ENCODE data around the gene PTPRG.

The PTPRG gene

DNA sequence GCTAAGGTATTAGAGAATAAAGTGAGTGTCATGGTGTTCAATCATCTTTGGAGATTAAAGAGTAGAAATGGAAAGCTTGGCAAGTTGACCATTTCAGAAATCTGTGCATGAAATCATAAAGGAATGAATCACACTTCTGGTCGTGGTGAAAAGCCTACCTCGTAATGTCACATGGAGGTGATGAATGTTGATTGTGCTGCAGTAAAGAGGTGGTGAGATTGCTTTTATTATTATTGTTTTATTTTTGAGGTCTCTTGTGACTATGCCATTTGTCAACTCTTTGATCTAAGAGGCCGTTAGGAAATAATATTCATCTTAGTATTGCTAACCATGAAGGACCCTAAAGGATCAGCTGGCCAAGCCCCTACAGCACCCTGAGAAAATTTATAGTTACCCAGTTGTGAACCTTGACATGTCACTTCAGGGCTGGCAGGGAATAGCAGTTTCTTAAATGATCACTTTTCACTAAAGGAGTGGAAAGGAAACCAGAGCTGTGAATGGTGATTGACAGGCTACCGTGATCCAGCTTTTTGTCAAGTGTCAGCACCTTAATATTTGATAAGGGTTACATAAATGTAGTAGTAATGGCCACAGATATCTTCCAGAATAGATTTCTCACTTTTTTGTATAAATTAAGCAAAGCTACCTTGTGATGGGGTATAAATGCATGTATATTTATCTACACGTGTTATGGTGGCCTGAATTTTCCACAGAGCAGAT lies 203.9 kb downstream of the PTPRG start:
- no peak for DNase-seq (ENCODE audit: low read depth)

DNA sequence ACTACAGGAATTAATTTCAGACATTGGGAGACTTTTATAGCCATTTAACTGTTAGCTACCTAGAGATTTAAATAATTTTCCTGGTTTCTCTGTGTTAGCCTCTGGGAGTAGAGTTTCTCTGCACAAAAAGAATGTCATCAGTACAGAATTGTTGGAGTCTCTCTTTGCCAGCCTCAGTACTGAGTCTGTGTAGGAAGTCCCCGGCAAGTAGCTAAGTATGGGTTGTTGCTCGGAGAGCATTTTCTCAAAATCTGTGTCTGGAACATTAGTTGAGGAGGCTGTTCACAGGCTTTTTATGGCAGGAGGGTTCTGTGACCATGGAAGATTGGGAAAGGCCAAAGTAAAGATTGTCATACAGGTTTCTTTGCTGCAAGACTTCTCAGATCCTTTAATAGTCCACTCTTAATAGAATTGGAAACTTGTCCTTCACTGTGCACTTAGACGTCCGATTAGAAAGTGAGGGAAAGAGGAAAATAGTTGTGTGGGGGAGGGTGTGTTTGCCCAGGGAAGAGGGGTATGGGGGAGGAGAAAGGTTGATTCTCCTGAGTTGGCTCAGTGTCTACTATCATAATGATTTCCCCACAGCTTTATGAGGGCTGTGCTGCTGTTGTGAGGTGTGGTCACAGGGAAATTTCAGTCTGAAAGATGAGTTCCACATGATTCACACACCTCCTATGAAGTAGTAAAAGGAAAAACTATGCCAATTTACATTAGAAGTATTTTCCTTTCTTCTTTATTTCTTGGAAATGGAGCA lies 207.1 kb downstream of the PTPRG start:
- peak; percentile 18 for DNase-seq (ENCODE audit: low read depth)

DNA sequence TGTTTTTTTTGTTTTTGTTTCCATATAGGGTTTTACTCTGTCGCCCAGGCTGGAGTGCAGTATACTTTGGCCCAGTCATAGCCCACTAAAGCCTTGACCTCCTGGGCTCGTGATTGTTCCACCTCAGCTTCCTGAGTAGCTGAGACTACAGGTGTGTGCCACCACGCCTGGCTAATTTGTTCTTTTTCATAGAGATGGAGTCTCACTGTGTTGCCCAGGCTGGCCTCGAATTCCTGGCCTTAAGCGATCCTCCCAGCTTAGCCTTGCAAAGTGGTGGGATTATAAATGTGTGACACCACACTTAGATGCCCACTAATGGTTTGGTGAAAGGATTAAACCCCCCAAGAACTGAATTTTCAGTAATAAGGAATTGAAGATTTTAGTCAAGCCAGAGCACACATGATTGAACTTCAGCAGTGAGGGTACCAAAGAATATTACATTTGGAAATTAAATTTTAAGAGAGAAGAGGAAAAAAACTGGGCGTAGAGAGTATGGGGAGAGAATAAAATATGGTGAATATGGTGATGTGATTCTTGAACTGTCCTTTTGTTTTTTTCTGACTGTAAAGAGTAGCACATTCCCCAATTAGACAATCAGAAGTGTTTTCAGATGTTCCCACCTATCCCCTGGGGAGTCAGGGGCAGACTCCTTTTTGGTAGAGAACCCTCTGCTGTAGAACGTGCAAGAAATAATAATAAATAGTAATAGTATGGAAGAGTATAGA lies 208.1 kb downstream of the PTPRG start:
- no peak for DNase-seq (ENCODE audit: low read depth)

DNA sequence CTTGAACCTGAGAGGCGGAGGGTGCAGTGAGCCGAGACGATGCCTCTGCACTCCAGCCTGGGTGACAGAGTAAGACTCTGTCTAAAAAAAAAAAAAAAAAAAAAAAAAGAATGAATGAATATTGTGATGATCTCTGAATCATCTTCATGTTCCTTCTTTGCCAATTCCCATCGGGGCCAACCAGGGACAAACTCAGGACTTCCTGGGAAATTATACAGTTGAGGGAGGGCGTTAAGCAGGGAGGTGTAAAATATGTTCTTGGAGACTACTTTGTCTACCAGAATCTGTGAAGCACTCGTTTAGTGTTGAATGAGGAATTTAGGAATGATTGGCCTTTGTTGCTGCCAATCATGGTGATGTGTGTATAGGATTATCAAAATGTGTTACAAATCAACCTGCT lies 210.6 kb downstream of the PTPRG start:
- DNase-seq (ENCODE audit: low read depth), result peak; percentile 16

DNA sequence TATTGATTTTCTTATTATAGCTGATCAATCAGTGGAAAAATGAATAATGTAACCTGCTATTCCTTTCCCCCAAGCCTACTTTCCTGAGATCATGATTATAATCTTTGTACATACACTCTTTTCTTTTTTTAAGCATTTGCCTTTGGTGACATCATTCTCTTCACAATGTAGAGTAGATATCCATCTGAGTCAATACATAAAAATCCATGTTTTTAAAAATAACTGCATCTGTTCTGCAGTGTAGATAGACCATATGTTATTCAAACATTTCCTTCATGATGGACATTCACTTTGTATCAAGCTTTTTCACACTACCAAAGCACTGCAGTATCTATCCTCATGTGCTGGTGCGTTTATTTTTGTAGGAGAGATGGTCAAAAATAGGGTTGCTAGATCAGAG lies 211.1 kb downstream of the PTPRG start:
- DNase-seq (ENCODE audit: low read depth), result peak; percentile 69

DNA sequence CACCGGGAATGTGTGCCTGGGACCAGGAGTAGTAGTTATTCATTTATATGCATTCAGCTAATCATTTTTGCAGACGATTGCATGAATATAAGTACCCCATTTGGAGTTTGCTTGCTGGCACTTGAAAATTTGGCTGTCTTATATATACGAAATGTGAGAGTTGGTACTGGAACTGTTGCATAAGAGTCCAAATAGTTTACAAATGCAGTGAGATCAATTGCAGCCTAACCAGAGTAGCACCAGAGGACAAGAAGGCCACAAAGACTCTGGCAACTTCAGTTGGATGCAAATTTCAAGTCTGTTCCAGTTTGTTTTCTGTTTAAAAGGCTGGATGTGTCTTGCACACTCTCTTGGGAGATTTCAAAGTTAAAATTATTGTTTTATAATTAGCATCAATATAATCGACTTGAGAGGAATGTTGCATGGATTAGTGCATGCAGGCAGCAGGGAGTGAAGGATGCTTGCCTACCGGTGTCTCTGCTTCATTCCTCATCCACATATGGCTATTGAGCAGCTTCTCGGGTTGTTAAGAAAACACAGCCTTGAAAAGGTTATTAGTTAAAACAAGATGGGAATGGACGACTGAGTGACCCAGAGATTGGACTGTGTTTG lies 213.0 kb downstream of the PTPRG start:
- no peak for DNase-seq (ENCODE audit: low read depth)

DNA sequence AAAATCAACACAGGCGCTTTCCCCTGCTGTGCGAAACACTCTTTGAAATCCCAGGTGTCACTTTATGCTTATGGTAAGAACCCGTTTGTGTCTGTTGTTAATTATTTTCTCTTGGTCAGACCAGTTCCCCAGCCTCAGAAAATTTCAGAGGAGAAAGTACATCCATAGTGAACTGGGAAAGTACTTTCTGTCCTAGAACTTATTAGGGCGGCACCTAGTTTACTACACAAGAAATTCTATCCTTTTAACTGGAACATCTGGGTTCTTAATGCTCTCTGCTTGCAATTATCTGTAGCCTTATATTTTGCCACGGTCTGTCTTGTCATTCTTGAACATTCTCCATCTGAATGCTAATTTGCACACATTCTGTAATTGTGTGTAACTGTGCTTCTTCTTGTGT lies 215.0 kb downstream of the PTPRG start:
- no peak for DNase-seq (ENCODE audit: low read depth)

DNA sequence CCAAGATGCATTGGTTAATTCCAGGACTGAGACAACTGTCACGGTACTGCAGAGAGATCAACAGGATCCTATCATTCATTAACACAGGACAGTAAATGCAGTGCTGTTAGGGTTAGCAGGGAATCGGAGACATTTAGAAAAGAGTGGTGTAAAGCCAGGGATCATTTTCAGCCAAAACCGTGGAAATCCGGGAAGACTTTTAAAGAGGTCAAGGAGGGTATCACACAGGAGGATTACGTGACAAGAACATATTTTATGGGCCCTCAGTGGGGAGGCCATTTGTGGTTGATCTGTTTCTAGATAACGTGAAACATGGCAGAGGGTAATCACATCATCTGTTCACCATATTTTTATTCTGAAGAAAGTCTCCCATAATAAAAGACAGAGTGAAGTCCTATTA lies 216.1 kb downstream of the PTPRG start:
- DNase-seq (ENCODE audit: low read depth), result no peak

DNA sequence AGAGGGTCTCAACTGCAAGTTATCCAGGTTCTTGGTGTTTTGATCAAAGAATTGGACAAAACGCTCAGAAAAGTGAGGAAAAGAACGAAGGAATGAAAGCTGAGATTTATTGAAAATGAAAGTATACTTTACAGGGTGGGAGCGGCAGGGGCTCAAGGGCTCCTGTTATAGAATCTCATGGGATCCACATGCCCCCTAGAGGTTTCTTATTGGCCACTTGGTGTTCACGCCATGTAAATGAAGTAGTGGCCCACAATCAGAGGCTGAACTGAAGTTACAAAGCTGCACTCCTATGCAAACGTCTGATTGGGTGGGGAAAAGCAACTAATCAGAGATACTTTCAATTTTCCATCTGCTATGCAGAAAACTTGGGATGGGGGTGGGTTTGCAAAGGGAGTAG lies 216.7 kb downstream of the PTPRG start:
- DNase-seq (ENCODE audit: low read depth), result no peak

DNA sequence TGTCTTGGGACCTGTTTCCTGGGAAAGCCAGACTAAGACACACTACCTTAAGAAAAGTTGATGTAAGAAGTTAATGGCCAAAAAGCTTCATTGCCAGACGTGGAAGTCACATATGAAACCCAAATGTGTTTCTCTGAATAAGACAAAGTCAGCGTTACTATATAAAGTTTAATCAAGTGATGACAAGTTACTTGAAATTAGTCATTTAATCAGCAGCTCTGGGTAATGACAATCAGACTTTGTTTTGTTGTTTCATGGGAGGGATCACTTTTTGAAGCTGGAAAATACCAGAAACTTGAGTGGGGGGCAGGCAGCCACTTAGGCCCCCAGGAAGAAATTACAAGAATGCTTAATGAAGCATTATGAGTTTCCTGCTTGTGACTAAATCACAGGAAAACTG lies 218.6 kb downstream of the PTPRG start:
- no peak for DNase-seq (ENCODE audit: low read depth)

DNA sequence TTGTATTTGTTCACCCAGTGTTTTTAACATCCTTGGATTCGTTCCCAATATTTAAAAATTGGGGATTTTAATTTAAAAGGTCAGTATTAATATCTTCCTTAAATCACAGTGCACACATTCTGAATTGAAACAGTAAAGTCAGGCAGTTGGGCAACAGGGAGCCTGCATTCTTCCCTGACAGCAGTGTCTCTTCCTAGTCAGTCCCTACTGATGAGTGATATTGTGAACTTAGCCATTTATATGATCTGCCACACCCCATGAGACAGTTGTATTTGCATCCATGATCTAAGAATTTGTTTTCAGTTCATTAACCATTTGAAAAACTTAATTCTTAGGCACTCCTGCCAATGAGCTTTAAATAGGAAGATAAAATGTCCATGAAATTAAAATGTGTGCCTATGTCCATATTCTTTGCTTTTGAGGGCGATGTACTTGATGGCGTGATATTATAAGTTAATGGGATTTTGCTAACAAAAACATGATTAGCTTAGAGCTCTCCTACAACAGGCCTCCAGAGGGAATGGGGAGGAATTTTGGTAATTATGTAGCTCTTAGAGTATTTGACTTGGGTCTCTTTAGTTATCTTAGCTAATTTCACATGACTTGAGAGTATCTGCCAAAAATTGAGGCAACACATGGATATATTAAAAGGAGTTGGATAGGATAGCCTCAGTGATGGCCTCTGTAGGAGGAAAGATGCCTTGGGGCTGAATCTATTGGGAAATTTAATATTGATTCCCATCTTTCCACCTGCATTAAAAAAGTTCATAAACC lies 219.3 kb downstream of the PTPRG start:
- DNase-seq (ENCODE audit: low read depth), result no peak

DNA sequence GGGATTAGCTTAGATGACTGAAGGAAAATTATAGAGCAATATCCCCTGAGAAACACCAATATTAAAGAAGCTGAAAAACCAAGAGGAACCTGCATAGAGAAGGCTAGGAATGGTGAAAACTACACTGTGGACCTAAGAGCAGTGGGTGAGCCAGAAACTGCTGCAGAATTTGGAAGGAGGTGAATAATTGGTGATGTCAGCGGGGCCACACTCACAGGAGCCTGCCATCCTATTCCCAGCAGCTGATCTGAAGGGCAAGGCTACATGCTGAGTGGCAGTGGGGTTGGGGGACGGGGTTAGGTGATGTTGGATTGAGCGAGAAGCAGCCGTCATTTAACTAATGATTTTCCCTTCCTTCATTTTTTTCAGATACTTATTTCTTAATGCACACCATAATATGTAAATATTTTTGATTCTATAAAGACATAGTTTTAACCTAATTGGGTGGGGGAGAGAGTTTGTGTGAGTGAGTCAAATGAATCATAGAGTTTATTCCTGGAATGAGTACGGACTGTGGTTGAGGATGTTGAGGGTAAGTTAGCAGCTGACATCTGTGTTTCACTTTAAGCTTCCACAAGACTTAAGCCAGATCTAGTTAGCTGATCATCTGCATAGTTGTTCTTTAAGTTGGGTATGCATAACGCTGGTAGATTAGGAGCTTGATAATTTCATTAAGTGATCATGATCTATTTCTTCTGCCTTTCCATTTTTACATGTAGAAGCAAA lies 222.8 kb downstream of the PTPRG start:
- DNase-seq (ENCODE audit: low read depth), result peak; percentile 76

DNA sequence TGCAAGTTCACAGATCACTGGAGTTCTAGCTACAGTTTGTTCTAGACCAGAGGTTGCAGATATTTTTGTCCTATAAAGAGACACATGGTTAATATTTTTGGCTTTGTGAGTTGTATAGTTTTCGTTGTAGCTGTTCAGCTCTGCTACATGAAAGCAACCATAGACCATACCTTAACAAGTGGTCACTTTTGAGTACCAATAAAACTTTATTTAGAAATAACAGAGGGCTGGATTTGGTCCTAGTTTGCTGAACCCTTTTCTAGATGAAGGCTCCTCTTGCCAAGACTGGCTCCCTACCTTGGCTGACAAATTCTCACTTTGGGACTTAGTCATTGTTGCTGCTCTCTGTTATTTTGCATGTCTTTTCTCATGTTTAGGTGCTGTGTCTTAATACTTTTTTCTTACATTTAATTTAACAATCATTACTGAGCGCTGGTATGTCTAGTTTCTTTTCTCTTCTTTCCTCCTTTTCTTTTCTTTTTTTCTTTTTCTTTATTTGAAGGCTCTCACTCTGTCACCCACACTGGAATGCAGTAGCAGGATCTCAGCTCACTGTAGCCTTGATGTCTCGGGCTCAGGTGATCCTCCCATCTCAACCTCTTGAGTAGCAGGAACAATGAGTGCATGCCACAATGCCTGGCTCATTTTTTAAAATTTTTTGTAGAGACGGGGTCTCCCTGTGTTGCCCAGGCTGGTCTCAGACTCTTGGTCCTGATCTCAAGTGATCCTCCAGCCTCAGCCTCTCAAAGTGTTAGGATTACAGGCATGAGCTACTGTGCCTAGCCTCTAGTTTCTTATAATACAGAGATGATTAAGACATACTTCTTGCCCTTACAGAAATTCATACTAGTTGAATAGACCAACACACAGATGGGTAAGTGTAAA lies 227.5 kb downstream of the PTPRG start:
- no peak for DNase-seq (ENCODE audit: low read depth)

DNA sequence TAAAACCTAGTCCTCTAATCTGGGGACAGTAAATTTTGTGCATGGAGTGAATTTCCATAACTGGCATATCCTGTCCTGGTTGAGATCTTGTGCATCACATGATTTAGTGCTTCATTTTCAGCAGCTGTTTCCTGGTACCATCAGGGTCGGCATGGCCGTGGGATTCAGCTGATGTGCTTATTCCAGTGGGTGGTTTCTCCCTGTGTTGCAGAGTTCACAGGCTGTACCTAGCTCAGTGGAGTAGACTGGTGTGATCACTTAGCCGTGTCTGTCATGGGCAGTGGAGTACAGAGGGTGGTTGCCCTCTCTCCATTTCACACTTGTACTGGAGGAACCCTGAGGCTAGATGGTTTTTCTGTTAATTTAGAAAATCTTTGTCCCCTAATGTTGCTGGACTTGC lies 228.5 kb downstream of the PTPRG start:
- no peak for DNase-seq (ENCODE audit: low read depth)

DNA sequence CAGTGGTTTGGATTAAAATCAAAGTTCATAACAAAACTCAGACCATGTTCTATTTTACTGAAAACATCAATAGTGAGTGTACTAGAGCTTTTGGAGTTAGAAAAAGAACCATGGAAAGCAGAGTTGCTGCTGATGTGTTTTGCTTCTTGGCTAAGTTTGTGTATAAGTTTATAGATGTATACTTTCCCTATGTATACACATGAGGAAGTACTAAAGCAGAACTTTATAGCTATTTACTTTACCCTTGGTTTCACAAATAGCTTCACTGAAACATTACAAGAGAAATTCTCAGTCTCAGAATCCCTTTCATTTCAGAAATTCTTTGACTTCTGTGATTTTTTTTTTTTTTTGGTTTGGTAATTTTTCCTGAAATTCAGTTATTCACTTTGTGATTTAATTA lies 229.0 kb downstream of the PTPRG start:
- no peak for DNase-seq (ENCODE audit: low read depth)

DNA sequence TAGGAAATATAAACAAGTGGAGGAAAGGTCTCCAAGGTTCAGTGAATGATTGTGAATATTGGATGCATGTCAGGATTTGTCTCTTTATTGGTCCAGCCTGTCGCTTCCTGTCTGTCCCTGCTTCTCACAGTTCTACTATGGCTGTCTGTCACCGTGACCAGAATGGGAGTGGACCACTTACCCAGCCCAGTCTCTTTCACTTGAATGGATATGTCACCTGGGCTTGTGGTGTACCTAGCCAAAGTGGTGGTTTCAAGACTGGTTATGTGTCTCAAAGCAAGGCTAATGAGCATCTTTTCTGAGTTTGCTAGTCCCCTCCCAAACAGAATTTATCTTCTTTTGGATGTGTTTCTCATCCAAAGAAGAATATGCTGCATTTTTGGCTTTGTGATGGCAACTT lies 231.7 kb downstream of the PTPRG start:
- no peak for DNase-seq (ENCODE audit: low read depth)

DNA sequence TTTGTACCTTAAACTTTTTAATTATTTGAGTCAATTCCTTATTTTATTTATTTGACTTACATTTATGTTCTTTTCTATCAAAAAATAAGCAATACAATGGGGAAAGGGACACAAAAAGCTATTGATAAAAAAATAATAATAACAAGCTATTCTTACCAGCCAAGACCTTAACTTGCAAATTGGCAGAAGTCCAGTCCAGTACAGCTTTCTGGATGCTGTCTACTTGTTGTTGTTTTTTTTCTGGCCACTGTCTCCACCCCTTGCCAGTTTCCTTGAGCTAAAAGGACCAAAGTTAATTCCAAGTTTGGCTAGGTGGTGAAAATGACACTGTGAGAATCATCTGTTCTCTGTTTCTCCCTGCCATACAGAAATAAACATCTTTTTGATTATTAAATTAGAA lies 232.2 kb downstream of the PTPRG start:
- DNase-seq (ENCODE audit: low read depth), result no peak

DNA sequence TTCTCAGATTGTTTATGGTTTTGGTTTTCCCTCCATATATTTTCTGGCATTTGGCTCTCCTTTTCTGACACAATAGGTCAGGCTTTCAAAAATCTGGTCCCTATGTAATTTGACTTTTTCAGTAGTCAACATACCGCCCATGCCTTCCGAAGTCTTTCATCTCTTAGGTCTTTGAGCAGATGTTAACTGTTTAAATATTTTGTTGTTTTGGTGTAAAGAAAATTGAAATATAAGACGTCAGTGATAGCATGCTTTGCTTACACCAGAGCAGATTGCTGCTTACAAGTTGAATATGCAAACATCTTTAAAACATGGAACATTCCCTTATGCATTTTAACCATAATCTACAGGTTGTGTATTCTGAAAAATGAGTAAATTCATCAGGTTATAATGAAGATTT lies 233.0 kb downstream of the PTPRG start:
- DNase-seq (ENCODE audit: low read depth), result no peak

DNA sequence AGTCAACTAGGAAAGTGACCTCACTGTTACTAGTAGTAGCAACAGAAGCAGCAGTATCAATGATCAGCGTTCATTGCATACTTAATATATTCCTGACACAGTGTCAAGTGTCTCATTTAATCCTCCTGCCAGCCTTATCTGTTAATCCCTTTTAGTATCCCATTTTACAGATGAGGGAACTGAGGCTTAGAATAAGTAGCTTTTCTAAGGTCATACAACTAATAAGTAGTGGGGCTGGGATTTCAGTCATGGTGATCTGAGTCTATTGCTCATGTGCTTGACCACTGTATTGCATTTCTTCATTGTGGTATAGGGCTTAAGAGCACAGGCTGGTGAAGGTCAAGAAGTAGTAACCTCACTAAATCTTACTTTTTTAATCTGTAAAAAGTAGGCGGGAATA lies 233.6 kb downstream of the PTPRG start:
- no peak for DNase-seq (ENCODE audit: low read depth)

DNA sequence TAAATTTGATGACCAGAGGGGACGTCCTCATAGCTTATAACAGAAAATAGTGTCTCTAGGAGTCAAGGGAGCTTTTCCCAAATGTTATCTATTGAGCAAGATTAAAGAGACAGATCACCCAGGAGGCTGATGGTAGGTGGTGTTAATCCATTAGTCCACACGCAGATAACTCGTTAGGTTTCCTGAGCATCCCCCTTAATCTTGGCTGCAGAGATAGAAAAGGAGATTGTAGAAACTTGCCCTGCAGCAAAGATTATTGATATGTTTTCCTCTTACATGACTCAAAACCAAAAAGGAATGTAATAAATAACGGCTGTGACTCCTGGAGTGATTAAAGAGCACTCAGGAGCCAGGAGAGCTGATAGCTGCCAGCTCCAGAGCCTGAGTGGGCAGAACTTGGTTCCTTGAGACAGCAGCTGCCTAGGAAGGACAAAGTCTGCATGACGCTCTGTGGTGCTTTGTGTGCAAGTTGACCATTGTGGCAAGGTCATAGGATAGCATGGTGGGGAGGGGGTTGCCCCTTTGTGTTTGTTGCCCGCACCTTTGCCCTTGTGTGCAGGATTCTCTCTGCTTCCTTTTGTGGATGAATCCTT lies 234.8 kb downstream of the PTPRG start:
- DNase-seq (ENCODE audit: low read depth), result peak; percentile 7

Data from EH (cell line).